Thoracic aorta (tissue), 2 donors: ENCODE data around the gene MDFI. TPM values are rescaled to one million over a fixed set of nuclear protein-coding genes. Genes with fewer than 3 reads are reported as not detected.

ENCODE experiments used
- ATAC-seq: fragments of 150-250 bp; one replicate; pipeline ENCODE4 v1.8.0; 2017; ENCODE audit warnings: low read depth; ENCODE audit not compliant: insufficient number of reproducible peaks, low FRiP score
- DNase-seq: peaks from one replicate; pipeline ENCODE4 v3.0.0-alpha.2; 2020; ENCODE audit warnings: low spot score
- H3K27ac ChIP-seq, 2 donors: fragments of 200-600 bp; sonication (generic); 1 replicate in 1 of 2; 2 replicates in 1 of 2; pipeline ENCODE4 v1.5.1; 2016; ENCODE audit warnings: mild to moderate bottlenecking in 2 of 2, moderate library complexity in 2 of 2
- H3K27me3 ChIP-seq: fragments of 200-600 bp; sonication (generic); replicated peaks from 2 replicates; pipeline ENCODE4 v1.6.0; 2016; ENCODE audit warnings: mild to moderate bottlenecking; ENCODE audit not compliant: insufficient read depth
- H3K36me3 ChIP-seq: fragments of 200-600 bp; sonication (generic); one replicate; pipeline ENCODE4 v1.5.1; 2016
- H3K4me1 ChIP-seq, 2 donors: fragments of 200-600 bp; sonication (generic); 1 replicate in 1 of 2; 2 replicates in 1 of 2; pipeline versions ENCODE4 v1.5.1 to v1.6.0; 2016; ENCODE audit warnings: low read depth in 2 of 2, mild to moderate bottlenecking in 1 of 2; ENCODE audit not compliant: control insufficient read depth in 1 of 2
- H3K4me3 ChIP-seq: fragments of 200-600 bp; sonication (generic); 2 replicates; pipeline ENCODE4 v1.5.1; 2016; ENCODE audit warnings: mild to moderate bottlenecking
- H3K9me3 ChIP-seq: fragments of 200-600 bp; sonication (generic); 2 replicates; pipeline ENCODE4 v1.5.1; 2016
- total RNA-seq, 2 donors: library from RNA; depleted of rRNA; stranded (reverse); fragments of >200 nt; gene quantifications; one replicate each; pipeline versions ENCODE4 v1.1.0 to v1.2.3, GENCODE V29; 2016
- TF ChIP-seq, protein P1 (sequence below): fragments of 200-600 bp; sonication (generic); IDR thresholded peaks from one replicate; pipeline ENCODE4 v1.5.1; 2019; ENCODE audit warnings: antibody characterized with exemption

The MDFI gene
- total RNA-seq, 2 donors from 2014 or later, result 5.1 to 10.3 TPM

DNA sequence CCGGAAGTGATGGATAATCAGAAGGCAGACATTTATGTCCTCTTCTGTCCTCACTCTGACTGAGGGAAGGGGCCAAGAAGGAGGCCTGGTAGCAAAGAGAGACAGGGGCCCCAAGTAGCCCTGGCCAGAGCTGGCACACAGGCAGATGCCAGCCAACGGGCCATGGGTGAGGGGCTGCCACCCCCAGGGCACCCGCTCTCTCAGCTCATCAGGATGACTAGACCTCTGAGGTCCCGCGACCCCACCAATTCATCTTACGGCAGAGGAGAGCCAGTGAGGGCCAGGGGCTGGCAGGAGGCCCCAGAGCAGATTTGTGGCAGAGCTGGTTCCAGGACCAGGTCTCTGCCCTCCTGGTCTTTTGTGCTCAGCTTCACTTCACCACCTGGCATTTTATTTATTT lies 43.1 kb upstream of the MDFI start:
- TF ChIP-seq, protein P1, sequence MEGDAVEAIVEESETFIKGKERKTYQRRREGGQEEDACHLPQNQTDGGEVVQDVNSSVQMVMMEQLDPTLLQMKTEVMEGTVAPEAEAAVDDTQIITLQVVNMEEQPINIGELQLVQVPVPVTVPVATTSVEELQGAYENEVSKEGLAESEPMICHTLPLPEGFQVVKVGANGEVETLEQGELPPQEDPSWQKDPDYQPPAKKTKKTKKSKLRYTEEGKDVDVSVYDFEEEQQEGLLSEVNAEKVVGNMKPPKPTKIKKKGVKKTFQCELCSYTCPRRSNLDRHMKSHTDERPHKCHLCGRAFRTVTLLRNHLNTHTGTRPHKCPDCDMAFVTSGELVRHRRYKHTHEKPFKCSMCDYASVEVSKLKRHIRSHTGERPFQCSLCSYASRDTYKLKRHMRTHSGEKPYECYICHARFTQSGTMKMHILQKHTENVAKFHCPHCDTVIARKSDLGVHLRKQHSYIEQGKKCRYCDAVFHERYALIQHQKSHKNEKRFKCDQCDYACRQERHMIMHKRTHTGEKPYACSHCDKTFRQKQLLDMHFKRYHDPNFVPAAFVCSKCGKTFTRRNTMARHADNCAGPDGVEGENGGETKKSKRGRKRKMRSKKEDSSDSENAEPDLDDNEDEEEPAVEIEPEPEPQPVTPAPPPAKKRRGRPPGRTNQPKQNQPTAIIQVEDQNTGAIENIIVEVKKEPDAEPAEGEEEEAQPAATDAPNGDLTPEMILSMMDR, result no peak
- Histone ChIP-seq H3K4me1 (no peaks in the 10 kb centered on the region), H3K9me3 (no peaks in the 10 kb centered on the region), H3K4me3 (no peak overlapping the region), H3K27ac (no peak overlapping the region), H3K27me3 (no peaks in the 10 kb centered on the region), H3K36me3 (peaks cover 58% of the 10 kb centered on the region)
- ATAC-seq (no peak), DNase-seq (no peak)

DNA sequence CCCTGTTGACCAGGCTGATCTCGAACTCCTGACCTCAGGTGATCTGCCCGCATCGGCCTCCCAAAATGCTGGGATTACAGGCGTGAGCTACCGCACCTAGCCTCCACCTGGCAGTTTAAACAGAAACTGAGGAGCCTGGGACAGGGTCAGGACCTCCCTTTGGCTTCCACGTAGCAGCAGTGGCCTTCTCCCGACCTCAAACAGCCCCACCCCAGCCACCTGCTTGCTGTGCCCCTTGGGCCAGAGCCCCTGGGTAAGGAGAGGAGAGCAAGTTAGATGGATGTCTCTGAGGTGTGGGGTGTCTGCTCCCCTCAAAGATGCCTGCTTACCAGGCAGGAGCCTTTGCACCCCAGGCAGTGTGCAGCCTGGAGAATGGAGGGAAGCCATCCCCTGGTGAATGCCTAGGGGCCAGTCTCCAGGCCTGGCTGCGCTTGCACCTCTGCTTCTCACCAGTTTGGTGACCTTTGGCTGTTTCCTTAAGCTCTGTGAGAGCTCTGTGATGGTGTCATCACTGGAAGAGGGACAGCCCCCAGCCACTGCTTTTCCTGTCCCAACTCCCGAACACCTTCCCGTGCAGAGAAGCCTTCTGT lies 42.1 kb upstream of the MDFI start:
- no peak for ATAC-seq
- DNase-seq, result no peak

DNA sequence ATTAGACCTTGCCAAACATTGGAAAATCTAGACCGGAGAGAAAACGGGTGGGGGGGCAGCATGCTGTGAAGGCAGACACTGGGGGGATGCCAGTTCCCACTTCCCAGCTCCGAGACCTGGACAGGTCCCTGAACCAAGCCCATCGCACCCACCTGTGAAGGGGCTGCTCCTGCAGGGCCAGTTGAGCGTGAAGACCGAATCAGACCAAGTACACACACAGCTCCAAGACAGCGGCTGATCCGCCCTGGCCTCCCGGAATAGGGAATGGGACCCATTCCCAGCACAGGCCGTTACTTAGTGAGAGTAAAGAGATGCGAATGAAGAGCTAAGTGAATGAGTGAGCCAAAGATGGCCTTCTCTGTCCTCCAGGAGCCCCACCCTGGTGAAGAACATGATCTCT lies 41.5 kb upstream of the MDFI start:
- no peak for ATAC-seq

More for the DNA sequence above, 42.1 kb upstream of the MDFI start:
- H3K4me1 ChIP-seq, result no peaks in the 10 kb centered on the region
- peaks cover 49% of the 10 kb centered on the region for H3K36me3 ChIP-seq
- H3K27ac ChIP-seq, result no peak overlapping the region
- H3K9me3 ChIP-seq, result no peaks in the 10 kb centered on the region
- H3K27me3 ChIP-seq, result no peaks in the 10 kb centered on the region
- no peak overlapping the region for H3K4me3 ChIP-seq
- TF ChIP-seq, protein P1, result no peak

DNA sequence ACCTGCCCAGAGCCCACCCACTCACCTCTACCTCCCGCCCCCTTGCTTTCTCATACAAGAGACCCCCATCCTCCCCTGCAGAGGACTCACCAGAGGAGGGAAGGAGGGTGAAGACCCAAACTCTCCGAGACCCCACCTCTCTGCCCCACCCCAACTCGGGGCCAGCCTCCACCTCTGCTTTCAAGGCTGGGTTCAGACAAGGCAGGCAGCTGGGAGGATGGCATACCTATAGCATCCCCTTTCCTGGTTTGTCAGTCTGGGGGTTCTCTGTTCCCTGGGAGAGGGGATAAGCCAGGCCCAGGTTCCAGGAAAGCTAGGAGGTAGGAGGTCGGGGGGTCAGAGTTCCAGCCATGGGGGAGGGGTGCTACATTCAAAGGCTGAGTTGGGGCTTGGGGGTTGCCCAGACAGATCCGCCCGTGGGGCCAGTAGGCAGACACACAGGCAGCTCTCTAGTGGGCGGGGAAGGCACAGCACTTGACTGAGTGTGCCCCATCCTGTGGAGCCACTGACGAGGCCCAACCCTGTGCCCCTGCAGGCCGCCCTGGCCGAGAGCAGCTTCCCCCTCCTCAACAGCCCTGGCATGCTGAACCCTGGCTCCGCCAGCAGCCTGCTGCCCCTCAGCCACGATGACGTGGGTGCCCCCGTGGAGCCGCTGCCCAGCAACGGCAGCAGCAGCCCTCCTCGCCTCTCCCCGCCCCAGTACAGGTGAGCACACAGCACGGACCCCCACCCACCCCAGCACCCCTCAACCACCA lies 40.8 kb upstream of the MDFI start:
- no peaks in the 10 kb centered on the region for H3K27me3 ChIP-seq
- TF ChIP-seq, protein P1, result no peak
- H3K36me3 ChIP-seq, result peaks cover 46% of the 10 kb centered on the region
- DNase-seq (no peak), ATAC-seq (no peak)
- no peaks in the 10 kb centered on the region for H3K9me3 ChIP-seq
- H3K27ac ChIP-seq, result no peak overlapping the region
- peaks cover 0 to 2% of the 10 kb centered on the region in 2 donors for H3K4me1 ChIP-seq
- no peak overlapping the region for H3K4me3 ChIP-seq

More for the DNA sequence above, 41.5 kb upstream of the MDFI start:
- Histone ChIP-seq H3K4me1 (no peaks in the 10 kb centered on the region), H3K36me3 (peaks cover 46% of the 10 kb centered on the region), H3K4me3 (no peak overlapping the region), H3K27ac (no peak overlapping the region), H3K27me3 (no peaks in the 10 kb centered on the region), H3K9me3 (no peaks in the 10 kb centered on the region)
- TF ChIP-seq, protein P1, result no peak
- no peak for DNase-seq

DNA sequence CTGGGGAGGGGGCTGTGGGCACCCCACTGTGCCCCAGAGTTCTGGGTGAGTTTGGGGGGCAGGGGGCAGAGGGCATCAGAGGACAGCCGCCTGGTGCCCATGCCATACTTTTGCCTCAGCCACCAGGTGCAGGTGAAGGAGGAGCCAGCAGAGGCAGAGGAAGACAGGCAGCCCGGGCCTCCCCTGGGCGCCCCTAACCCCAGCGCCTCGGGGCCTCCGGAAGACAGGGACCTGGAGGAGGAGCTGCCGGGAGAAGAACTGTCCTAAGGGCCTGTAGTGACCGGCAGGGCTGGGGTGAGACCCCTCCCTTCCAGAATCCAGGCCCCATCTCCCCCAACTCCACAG lies 39.6 kb upstream of the MDFI start:
- ATAC-seq (no peak), DNase-seq (no peak)
- Histone ChIP-seq H3K4me3 (no peak overlapping the region), H3K36me3 (peaks cover 38% of the 10 kb centered on the region), H3K27me3 (no peaks in the 10 kb centered on the region), H3K4me1 (peaks cover 0 to 8% of the 10 kb centered on the region in 2 donors), H3K9me3 (no peaks in the 10 kb centered on the region), H3K27ac (no peak overlapping the region)
- TF ChIP-seq, protein P1, result no peak
